ENCODE data around the gene STEAP1. TPM values are rescaled to one million over a fixed set of nuclear protein-coding genes. Genes with fewer than 3 reads are reported as not detected.
A peak's percentile ranks its signal among the peaks of the same experiment; 100 is the strongest.

Gene STEAP1
- total and polyA plus RNA-seq, 9 of the 15 experiments (the other 6 are each of a cell fraction or from before 2014, with no cell fraction given) = 2.7 to 6.8 (median 5.1) TPM

- no peak for TF ChIP-seq ZNF639 (CRISPR knock-in tag; conservative IDR thresholded peaks at IDR 0.05 in 1 of 2, IDR thresholded peaks at IDR 0.05 in 1 of 2)
- no peak for TF ChIP-seq TCF7 (IDR thresholded peaks at IDR 0.05; ENCODE audit: borderline replicate concordance)
These were observed 21.4 kb downstream of the STEAP1 start (continued) for GRCh38 chr7:90175667-90176066.

GRCh38 chr7:90176195-90176594 lies 21.9 kb downstream of the STEAP1 start:
- Histone ChIP-seq H3K9me1 (ENCODE audit: control insufficient read depth, insufficient read depth, low read length) (no peaks in the 10 kb centered on the region), H3K27ac (ENCODE audit: extremely low read depth, low read depth, low read length) (no peak overlapping the region), H3K4me2 (ENCODE audit: insufficient read depth, low read length) (no peak overlapping the region), H4K20me1 (replicated peaks; ENCODE audit: control insufficient read depth, insufficient read depth, low read length) (no peaks in the 10 kb centered on the region), H3K79me2 (ENCODE audit: control insufficient read depth, insufficient read depth, low read length) (no peaks in the 10 kb centered on the region), H3K27me3 (ENCODE audit: control insufficient read depth in 2 of 2, insufficient read depth in 2 of 2, low read length in 2 of 2) (no peaks in the 10 kb centered on the region), H3K36me3 (ENCODE audit: control insufficient read depth, insufficient read depth, low read length) (no peaks in the 10 kb centered on the region), H3K9me3 (replicated peaks; ENCODE audit: control insufficient read depth, insufficient read depth, low read depth, low read length) (no peaks in the 10 kb centered on the region), H3K9ac (ENCODE audit: insufficient read depth in 1 of 2, low read depth in 2 of 2, low read length in 2 of 2) (no peak overlapping the region), H3K4me1 (replicated peaks in 1 of 2; ENCODE audit: control insufficient read depth in 2 of 2, insufficient read depth in 2 of 2, low read length in 2 of 2) (no peaks in the 10 kb centered on the region), H2AFZ (ENCODE audit: low read depth, low read length) (no peak overlapping the region), H3K4me3 (no peak overlapping the region)
- TF ChIP-seq PTBP1 (IDR thresholded peaks at IDR 0.05; ENCODE audit: low read depth, low read length) (no peak), BRD9 (IDR thresholded peaks at IDR 0.05; ENCODE audit: low read depth, partially characterized antibody) (no peak), HES1 (IDR thresholded peaks at IDR 0.05; ENCODE audit: low read depth) (no peak), ZHX1 (conservative IDR thresholded peaks at IDR 0.05; ENCODE audit: low read length) (no peak), CBX3 (IDR thresholded peaks at IDR 0.05; ENCODE audit: borderline replicate concordance in 1 of 2, low read length in 2 of 2) (0 out of 3 replicates have a peak, but pooled peaks of 1 of the 2 experiments have one; percentile 37), TCF7 (IDR thresholded peaks at IDR 0.05; ENCODE audit: borderline replicate concordance) (no peak), RFX1 (IDR thresholded peaks at IDR 0.05) (no peak), CBX5 (IDR thresholded peaks at IDR 0.05; ENCODE audit: borderline replicate concordance, low read depth) (peak; percentile 70; the same call in 1 of the 2 replicates)
- CTCF ChIA-PET (ENCODE audit: low intra/inter-chr PET ratio) = no interaction called here
- POLR2A ChIA-PET = interaction anchor here (0.7 to 1.0 kb wide), 2 partner anchors 10 to 92 kb away, joined by 3 to 4 read pairs; no protein-coding TSS in a partner anchor
- no TSS peak for BruUV-seq (replicated peaks)
- intact Hi-C loops (cut with micrococcal nuclease) (no loop called here), in situ Hi-C loops (cut with MboI) (no loop called here)
- FAIRE-seq = no peak
- DNase-seq (ENCODE audit: extremely low read depth in 1 of 4, low spot score in 3 of 4) = no peak
- WGBS (ENCODE audit: insufficient coverage, low coverage, missing lambda C conversion rate) = 10% methylated on average over 1 of the region's 1 CpG
- ATAC-seq = no peak
